Stimulated activated CD4-positive, alpha-beta T cell treated with anti-CD3 and anti-CD28 coated beads, TNF-alpha, amount 100 ng/mL, for 4 hours (primary cell): ENCODE measurements around the gene KCNN4.

Source experiments
- DNase-seq, 3 experiments: peaks; one replicate each; pipeline ENCODE4 v3.0.0-alpha.2; 2020; ENCODE audit warnings: low read depth in 3 of 3

The KCNN4 gene

DNA sequence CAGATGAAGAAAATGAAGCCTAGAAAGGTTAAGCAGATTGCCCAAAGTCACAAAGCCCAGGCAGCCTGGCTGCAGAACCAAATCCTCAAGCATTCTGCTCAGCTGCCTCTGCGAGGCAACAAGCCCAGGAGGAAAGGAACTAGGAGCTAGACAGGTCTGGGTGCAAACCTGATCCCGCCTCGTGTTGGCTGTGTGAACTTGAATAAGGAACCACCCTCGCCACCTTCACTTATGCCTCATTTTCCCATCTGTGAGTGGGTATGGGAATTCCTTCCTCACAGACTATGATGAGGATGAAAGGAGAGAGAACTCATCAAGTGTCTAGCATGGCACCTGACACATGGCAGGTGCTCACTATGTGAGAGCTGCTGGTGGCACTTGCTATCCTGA, 32.6 kb downstream of the KCNN4 start:
- no peak for DNase-seq

DNA sequence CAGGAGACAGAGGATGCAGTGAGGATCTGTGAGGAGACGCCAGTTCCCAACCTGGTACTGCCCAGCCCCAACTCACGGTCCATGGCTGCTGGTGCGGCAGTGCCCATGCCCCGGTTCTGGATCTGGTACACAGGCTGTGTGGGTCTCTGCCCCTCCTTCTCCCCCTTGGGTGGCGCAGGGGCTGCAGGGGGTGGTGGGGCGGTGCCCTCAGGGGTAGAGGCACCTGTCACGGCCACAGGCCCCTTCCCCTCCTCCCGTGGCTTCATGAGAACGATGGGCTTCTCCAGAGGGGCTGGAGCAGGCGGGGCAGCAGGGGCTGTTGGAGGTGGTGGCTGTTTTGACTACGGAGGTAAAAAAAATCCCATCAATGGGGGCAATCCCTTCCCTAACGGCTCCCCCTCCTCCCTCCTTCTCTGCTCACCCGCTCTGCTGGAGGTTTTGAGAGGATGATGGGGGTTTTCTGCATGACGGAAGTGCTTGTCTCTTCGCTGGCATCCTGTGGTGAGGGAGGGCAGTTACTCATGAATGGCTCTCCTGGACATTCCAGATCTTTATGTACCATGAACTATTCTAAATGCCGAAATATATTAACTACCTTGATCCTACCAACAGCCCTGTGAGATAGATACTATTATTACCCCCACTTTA, 33.1 kb downstream of the KCNN4 start:
- no peak for DNase-seq

DNA sequence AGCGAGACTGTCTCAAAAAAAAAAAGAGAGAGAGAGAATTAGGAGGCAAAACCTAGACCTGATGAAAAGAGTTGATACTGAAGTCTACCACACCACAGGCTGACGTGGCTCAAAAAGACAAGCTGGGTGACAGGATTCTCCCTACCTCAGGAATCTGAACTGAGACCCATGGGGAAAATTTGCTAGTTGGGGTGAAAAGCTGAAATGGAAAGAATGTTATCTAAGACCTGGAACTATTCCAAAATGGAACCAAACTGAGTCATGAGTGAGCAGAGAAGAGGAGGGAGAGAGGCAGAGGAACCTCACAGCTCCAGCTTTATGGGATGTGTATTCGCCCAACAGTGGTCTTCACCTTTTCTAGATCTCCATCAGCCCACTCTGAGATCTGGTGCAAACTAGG, 37.7 kb downstream of the KCNN4 start:
- no peak for DNase-seq

GRCh38 chr19:43741075-43741825, 39.5 kb downstream of the KCNN4 start:
- no peak for DNase-seq

DNA sequence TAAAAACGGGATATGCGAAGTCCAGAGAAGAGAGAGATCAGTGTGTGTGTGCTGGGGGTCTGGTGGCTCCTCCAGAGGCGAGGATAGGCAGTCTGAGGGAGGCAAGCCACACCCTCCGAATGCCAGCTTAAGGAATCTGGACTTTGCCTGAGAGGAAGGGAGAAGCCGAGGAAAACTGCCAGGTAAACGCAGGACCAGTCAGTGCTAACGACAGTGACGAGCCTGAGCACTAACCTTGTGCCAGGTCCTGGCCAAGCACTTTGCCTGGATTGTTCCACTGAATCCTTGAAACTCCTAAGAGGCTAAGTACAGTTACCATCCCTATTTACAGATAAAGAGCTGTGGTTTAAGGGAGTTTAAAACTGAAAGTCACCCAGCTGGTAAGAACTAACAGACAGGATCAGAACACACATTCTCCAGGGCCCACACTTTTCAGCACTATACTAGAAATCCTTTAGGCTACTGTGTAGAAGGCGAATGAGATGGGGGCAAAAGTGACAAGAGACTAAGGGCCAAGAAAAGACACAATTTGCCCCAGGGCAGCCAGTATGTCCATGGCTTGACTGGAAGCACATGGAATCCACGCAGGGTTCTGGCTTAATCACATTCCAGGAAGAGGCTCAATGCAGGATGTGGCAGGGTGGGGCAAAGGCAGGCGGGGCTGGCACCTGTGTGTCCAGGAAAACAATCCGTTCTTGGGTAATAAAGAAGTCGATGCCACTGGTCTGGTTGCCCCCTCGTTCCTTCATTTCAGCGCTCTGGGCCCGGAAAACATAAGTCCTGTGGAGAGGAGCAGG, 41.1 kb downstream of the KCNN4 start:
- DNase-seq: no peak

DNA sequence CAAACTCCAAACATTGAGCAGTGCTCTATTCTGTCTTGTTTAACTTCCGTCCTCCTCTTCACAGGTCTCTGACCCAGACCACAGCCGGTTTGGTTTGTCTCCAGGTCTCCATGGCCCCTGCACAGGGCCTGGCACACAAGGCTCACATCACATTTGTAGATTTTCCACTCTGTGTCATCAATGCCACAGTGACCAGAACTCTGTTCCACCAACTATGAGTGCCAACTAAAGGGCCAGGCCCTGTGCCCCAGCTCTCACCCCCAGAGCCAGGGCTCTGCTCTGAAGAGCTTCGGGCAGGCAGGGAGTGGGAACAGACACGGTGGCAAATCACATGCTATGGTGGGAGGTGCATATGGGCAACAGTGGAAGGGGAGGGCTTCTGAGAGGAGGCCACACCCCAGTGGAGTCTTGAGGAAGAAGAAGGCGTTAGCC, 42.0 kb downstream of the KCNN4 start:
- no peak for DNase-seq

DNA sequence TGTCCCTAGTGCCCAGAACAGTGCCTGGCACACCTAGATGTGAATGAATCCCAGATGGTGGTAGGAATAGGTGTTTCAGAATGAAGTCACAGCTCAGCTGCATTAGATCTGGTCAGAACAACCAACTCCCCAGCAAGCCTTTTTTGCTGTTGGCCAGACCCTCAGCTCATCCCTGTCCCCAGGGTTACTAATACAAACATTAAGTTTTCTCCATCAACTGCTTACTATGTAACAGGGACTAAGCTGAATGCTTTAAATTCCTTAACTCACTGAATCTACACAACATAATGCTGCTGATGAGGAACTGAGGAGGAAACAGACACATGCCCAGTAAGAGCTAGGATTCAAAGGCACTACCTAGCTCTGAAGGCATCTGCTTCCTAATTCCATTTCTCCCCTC, 44.8 kb downstream of the KCNN4 start:
- DNase-seq: no peak

DNA sequence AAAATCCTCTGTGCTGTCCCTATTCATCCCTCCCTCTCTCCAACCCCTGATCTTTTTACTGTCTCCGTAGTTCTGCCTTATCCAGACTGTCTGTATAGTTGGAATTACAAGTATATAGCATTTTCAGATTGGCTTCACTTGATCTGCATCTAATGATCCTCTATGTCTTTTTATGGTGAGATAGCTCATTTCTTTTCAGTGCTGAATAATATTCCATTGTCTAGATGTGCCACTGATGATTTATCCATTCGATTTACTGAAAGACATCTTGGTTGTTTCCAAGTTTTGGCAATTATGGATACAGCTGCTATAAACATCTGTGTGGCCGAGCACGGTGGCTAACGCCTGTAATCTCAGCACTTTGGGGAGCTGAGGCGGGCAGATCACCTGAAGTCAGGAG, 45.8 kb downstream of the KCNN4 start:
- no peak for DNase-seq

GRCh38 chr19:43731846-43732245, 48.9 kb downstream of the KCNN4 start:
- DNase-seq: no peak

DNA sequence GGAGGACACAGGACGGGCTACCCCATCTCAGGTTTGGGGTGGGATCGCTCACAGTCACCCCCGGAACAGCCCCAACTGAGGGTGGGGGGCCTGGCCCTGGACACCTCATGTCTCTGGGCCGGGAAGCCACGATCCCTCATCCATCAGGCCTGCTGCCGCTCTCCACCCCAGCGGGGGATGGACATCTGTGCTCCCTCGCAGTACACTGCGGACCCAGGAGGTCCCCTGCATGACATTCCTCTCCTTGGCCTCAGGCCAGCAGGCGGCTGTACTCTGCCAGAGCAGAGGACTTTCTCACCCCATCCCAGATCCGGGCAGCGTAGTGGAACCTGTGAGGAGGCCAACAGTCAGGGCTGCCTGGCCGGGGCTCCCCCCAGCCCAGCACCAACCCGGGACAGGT, 49.4 kb downstream of the KCNN4 start:
- no peak for DNase-seq

DNA sequence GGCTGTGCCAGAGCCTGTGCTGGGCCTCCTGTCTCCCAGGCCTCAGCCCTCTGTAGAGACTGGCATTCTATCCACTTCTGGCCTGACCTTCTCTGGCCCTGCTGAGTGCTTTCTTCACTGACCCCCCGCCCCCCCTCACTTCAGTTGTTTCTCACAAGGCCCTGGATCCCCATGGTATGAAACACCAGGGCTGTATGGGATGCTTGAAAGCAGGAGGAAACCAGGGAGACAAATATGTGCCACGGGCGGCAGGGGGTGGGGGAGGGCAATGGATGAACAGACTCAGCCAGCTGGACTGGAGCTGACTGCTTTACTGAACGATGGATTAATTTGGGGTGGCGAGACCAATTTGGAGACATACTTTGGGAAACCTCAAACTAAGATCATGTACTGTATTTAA, 50.9 kb downstream of the KCNN4 start:
- no peak for DNase-seq

- DNase-seq: no peak
Measured at GRCh38 chr19:43727593-43727853, 53.2 kb downstream of the KCNN4 start.

DNA sequence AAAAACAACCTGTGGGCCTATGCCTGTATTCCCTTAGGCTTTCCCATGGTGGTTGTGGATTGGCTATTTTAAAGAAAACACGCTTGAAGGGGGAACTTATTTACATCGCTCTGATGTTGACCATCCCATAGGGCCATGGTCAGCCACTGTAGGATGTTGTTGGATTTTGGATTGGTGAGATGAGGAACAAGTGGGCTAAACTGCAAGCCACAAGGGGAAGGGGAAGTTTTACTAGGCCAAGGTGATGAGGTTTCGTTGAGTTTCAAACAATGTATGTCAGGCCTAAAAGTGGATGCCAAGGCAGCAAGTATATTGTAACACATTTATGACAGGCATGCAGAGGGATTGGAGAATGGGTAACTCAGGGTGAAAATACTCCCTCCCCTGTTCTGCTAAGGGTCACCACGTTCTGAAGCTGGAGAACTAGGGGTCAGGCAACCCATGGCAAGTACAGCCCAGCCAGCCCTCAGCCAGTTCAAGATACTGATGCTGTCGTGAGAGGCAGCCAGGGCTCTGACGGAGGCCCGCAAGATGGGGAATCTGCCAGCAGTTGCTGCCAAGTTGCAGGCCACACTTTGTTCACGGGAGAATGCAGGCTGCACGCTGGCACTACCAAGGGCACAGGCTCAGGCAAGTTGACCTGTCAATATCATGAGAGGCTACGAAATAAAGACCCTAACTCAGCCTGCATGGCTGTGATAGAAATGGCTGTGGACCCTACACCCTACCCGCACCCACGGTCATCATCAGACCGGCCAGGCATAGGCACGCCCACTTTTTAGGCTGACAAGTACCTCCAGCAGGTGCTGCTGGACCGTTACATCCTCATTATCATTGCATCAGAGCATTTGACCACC, 53.8 kb downstream of the KCNN4 start:
- DNase-seq: no peak

- no peak for DNase-seq
Measured at GRCh38 chr19:43725468-43725867, 55.3 kb downstream of the KCNN4 start.

DNA sequence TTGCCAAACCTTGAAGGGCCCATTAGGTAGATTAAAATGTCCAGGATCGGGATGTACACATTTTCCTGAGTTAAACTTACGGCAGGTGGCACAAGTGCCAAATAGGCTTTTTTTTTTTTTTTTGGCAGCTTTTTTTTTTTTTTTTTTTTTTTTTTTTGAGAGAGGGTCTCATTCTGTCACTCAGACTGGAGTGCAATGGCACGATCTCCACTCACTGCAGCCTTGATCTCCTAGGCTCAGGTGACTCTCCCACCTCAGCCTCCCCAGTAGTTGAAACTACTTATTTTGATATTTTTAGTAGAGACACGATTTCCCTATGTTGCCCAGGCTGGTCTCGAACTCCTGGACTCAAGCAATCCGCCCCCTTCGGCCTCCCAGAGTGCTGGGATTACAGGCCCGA, 55.9 kb downstream of the KCNN4 start:
- no peak for DNase-seq

DNA sequence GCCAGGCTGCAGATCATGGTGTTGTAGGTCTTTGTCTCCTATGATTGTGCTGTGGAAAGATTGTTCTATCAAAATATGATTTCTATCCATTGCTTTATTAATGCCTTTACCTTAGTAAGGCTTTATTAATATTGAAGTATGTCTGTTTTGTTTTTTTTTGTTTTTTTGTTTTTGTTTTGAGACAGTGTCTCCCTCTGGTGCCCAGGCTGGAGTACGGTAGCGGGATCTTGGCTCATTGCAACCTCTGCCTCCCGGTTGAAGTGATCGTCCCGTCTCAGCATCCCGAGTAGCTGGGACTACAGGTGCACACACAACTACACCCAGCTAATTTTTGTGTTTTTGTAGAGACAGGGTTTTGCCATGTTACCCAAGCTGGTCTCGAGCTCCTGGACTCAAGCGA, 57.2 kb downstream of the KCNN4 start:
- no peak for DNase-seq

- no peak for DNase-seq
Measured at GRCh38 chr19:43721469-43722048, 59.2 kb downstream of the KCNN4 start.

DNA sequence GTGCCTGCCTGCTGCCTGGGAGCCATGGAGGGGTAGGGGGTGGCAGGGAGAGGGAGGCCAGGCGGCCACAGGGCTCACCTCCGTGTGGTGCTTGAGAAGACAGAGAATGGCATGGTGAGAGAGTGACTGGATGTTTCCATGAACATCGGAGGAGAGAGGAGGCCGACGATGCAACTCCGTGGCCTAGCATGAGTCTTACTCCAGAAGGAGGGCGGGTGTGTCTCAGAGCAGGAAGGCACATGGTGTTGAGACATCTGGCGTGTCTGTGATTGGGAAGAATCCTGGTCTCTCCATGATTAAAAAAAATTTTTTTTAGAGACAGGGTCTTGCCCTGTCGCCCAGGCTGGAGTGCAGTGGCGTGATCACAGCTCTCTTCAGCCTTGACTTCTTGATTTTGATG, 59.8 kb downstream of the KCNN4 start:
- DNase-seq: no peak

GRCh38 chr19:43719918-43720317, 60.9 kb downstream of the KCNN4 start:
- no peak for DNase-seq

GRCh38 chr19:43719378-43719868, 61.4 kb downstream of the KCNN4 start:
- DNase-seq: no peak

GRCh38 chr19:43718627-43719377, 62.0 kb downstream of the KCNN4 start:
- no peak for DNase-seq
